MM.1S (cell line): ENCODE data around the gene STX8.
"Not testable (repeated sequence)": the region's sequence is repeated elsewhere in the genome, so short reads cannot be mapped to it uniquely, and the experiment has no call there.

Experiments used
- DNase-seq: peaks from one replicate; pipeline ENCODE4 v3.0.0-alpha.2; 2015
- H2AFZ ChIP-seq: fragments of 300-600 bp; sonication (generic); 2 replicates; pipeline ENCODE4 v1.6.0; 2016; ENCODE audit warnings: antibody characterized with exemption, low read length
- H3F3A ChIP-seq: fragments of 300-600 bp; sonication (generic); 2 replicates; pipeline ENCODE4 v1.6.1; 2016; ENCODE audit warnings: mild to moderate bottlenecking, antibody characterized with exemption, low read length, moderate library complexity, mixed read lengths; ENCODE audit not compliant: insufficient read depth
- H3K27ac ChIP-seq: fragments of 300-600 bp; sonication (generic); 2 replicates; pipeline ENCODE4 v1.5.1; 2016; ENCODE audit warnings: mild to moderate bottlenecking, low read length
- H3K27me3 ChIP-seq: fragments of 300-600 bp; sonication (generic); replicated peaks from 2 replicates; pipeline ENCODE4 v1.6.0; 2016; ENCODE audit warnings: low read length; ENCODE audit not compliant: insufficient read depth
- H3K36me3 ChIP-seq: fragments of 300-600 bp; sonication (generic); replicated peaks from 2 replicates; pipeline ENCODE4 v1.6.1; 2016; ENCODE audit warnings: mild to moderate bottlenecking, low read length, mixed read lengths; ENCODE audit not compliant: insufficient read depth
- H3K4me1 ChIP-seq: fragments of 300-600 bp; sonication (generic); 2 replicates; pipeline ENCODE4 v1.6.1; 2016; ENCODE audit warnings: low read length, mixed read lengths
- H3K4me2 ChIP-seq: fragments of 300-600 bp; sonication (generic); 2 replicates; pipeline ENCODE4 v1.6.0; 2016; ENCODE audit warnings: low read depth, low read length
- H3K4me3 ChIP-seq: fragments of 300-600 bp; sonication (generic); 2 replicates; pipeline ENCODE4 v1.5.1; 2016; ENCODE audit warnings: low read length, mixed read lengths
- H3K79me2 ChIP-seq: fragments of 300-600 bp; sonication (generic); 2 replicates; pipeline ENCODE4 v1.6.1; 2016; ENCODE audit warnings: mixed run types, low read length, mixed read lengths
- H3K9ac ChIP-seq: fragments of 300-600 bp; sonication (generic); 2 replicates; pipeline ENCODE4 v1.6.1; 2016; ENCODE audit warnings: low read length, mixed read lengths
- H3K9me2 ChIP-seq: fragments of 300-600 bp; sonication (generic); replicated peaks from 2 replicates; pipeline ENCODE4 v1.6.1; 2016; ENCODE audit warnings: mild to moderate bottlenecking, low read length, mixed read lengths; ENCODE audit not compliant: insufficient read depth
- H3K9me3 ChIP-seq: fragments of 300-600 bp; sonication (generic); replicated peaks from 2 replicates; pipeline ENCODE4 v1.6.1; 2016; ENCODE audit warnings: mild to moderate bottlenecking, low read length, mixed read lengths; ENCODE audit not compliant: insufficient read depth
- H4K20me1 ChIP-seq: fragments of 300-600 bp; sonication (generic); 2 replicates; pipeline ENCODE4 v1.6.1; 2016; ENCODE audit warnings: mild to moderate bottlenecking, low read length, moderate library complexity, mixed read lengths; ENCODE audit not compliant: insufficient read depth
- CTCF ChIP-seq: fragments of 300-600 bp; sonication (generic); IDR thresholded peaks from 2 replicates; pipeline ENCODE4 v1.5.1; 2016; ENCODE audit warnings: antibody characterized with exemption, low read length, mixed read lengths
- EZH2 ChIP-seq: fragments of 300-600 bp; sonication (generic); optimal IDR thresholded peaks from 2 replicates; pipeline ENCODE3; 2017; ENCODE audit warnings: low read depth, mild to moderate bottlenecking, antibody characterized with exemption, low read length, mixed read lengths
- EZH2phosphoT487 ChIP-seq: fragments of 300-600 bp; sonication (generic); IDR thresholded peaks from 2 replicates; pipeline ENCODE4 v1.6.1; 2018; ENCODE audit warnings: antibody characterized with exemption, low read length

The STX8 gene

DNA sequence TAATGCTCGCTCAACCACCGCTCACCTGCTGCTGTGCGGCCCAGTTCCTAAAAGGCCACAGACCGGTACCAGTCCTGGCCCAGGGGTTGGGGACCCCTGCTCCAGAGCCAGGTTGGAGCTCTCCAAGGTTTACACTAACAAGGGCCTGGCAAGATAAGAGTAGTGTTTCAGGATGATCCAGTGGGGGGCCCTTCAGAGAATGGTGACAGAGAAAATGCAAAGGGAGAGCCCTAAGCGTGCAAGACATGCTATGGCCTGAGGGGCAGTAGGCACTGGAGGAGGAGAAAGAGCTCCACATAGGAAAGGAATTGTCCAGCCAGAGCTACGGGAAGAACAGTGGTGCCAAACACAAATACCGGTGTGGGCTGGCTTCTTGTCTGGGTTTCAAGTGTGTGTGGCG lies 233.4 kb downstream of the STX8 start:
- no peak for DNase-seq
- no peaks in the 10 kb centered on the region for H4K20me1 ChIP-seq
- H3K4me3 ChIP-seq = no peak overlapping the region
- H3K9ac ChIP-seq = no peak overlapping the region
- no peak overlapping the region for H3K4me2 ChIP-seq
- no peaks in the 10 kb centered on the region for H3F3A ChIP-seq
- no peak overlapping the region for H2AFZ ChIP-seq
- TF ChIP-seq EZH2 = no peak
- TF ChIP-seq EZH2phosphoT487 = no peak
- TF ChIP-seq CTCF = no peak
- H3K4me1 ChIP-seq = no peaks in the 10 kb centered on the region
- no peaks in the 10 kb centered on the region for H3K36me3 ChIP-seq
- H3K9me2 ChIP-seq = no peaks in the 10 kb centered on the region
- no peaks in the 10 kb centered on the region for H3K27me3 ChIP-seq
- no peaks in the 10 kb centered on the region for H3K79me2 ChIP-seq
- H3K9me3 ChIP-seq = no peaks in the 10 kb centered on the region
- no peak overlapping the region for H3K27ac ChIP-seq

GRCh38 chr17:9339958-9340357 lies 235.7 kb downstream of the STX8 start:
- H3K9ac ChIP-seq = no peak overlapping the region
- H3K4me1 ChIP-seq = no peaks in the 10 kb centered on the region
- no peak overlapping the region for H3K4me2 ChIP-seq
- TF ChIP-seq EZH2 (no peak), CTCF (no peak), EZH2phosphoT487 (no peak)
- no peaks in the 10 kb centered on the region for H3K79me2 ChIP-seq
- DNase-seq = no peak
- H3K27ac ChIP-seq = no peak overlapping the region
- no peaks in the 10 kb centered on the region for H3K9me2 ChIP-seq
- no peaks in the 10 kb centered on the region for H3K36me3 ChIP-seq
- no peaks in the 10 kb centered on the region for H3K27me3 ChIP-seq
- H3K4me3 ChIP-seq = no peak overlapping the region
- no peaks in the 10 kb centered on the region for H3K9me3 ChIP-seq
- no peaks in the 10 kb centered on the region for H4K20me1 ChIP-seq
- no peak overlapping the region for H2AFZ ChIP-seq
- H3F3A ChIP-seq = no peaks in the 10 kb centered on the region

DNA sequence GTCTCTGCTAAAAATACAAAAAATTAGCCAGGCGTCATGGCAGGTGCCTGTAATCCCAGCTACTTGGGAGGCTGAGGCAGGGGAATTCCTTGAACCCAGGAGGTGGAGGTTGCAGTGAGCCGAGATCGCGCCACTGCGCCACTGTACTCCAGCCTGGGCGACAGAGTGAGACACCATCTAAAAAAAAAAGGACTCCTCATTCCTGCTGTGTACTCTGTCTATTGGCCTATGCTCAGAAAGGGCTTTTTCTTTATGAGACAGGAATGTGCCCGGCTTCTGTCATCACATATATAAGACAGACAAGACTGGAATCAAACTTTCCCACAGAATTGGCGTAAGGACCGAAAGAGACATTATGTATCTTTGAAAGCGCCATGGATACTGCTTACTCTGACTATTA lies 236.1 kb downstream of the STX8 start:
- H3K4me3 ChIP-seq, H3K9me2 ChIP-seq, H3K27ac ChIP-seq, H4K20me1 ChIP-seq, H3K4me1 ChIP-seq, H3K9ac ChIP-seq, H2AFZ ChIP-seq, H3K27me3 ChIP-seq, H3K4me2 ChIP-seq, H3K36me3 ChIP-seq, H3K79me2 ChIP-seq, H3K9me3 ChIP-seq, H3F3A ChIP-seq, DNase-seq: not testable (repeated sequence)

DNA sequence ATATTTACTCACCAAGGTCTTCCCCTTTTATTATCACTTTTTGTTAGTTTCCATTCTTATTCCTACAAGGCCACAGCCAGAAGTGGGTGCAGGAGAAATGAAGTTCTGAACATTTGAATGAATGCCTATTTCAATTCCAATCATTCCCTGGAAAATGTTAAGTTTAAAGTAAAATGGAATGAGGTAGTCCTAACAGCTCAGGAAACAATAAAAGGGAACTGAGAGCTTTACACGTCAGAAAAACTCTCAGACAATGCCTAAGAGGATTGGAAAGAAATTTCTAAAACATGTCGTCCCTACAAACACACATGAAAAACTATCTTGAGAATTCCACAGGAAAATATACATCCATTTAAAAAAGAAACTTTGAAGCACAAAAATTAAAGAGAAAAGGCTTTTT lies 238.8 kb downstream of the STX8 start:
- H3K4me2 ChIP-seq = no peak overlapping the region
- no peak overlapping the region for H3K4me3 ChIP-seq
- no peaks in the 10 kb centered on the region for H4K20me1 ChIP-seq
- no peak overlapping the region for H3K9ac ChIP-seq
- no peaks in the 10 kb centered on the region for H3K9me2 ChIP-seq
- H3K79me2 ChIP-seq = no peaks in the 10 kb centered on the region
- no peak overlapping the region for H3K27ac ChIP-seq
- TF ChIP-seq EZH2phosphoT487 = no peak
- TF ChIP-seq EZH2 = no peak
- H3F3A ChIP-seq = no peaks in the 10 kb centered on the region
- no peaks in the 10 kb centered on the region for H3K36me3 ChIP-seq
- no peak for DNase-seq
- no peaks in the 10 kb centered on the region for H3K9me3 ChIP-seq
- no peaks in the 10 kb centered on the region for H3K27me3 ChIP-seq
- no peak overlapping the region for H2AFZ ChIP-seq
- H3K4me1 ChIP-seq = no peaks in the 10 kb centered on the region
